SU-DHL-6 (cell line): ENCODE measurements around the gene UEVLD.
A peak's percentile ranks its signal among the peaks of the same experiment; 100 is the strongest.

Experiments used
- H2AFZ ChIP-seq: fragments of 200-600 bp; sonication (generic); 2 replicates; pipeline ENCODE4 v1.6.1; 2014; ENCODE audit warnings: low read depth, mild to moderate bottlenecking, moderate library complexity, mixed read lengths, antibody characterized with exemption, low read length; ENCODE audit not compliant: severe bottlenecking
- H3F3A ChIP-seq: fragments of 200-600 bp; shearing (Covaris generic); 2 replicates; pipeline ENCODE4 v1.6.0; 2016; ENCODE audit warnings: antibody characterized with exemption, mild to moderate bottlenecking; ENCODE audit not compliant: insufficient read depth
- H3K27ac ChIP-seq: fragments of 200-600 bp; sonication (generic); 2 replicates; pipeline ENCODE4 v1.5.1; 2016; ENCODE audit warnings: low read depth, mild to moderate bottlenecking, low read length, moderate library complexity, mixed read lengths
- H3K27me3 ChIP-seq: fragments of 200-600 bp; sonication (generic), shearing (Covaris generic); 2 replicates; pipeline ENCODE4 v1.6.0; 2014; ENCODE audit warnings: mild to moderate bottlenecking, low read length
- H3K36me3 ChIP-seq: fragments of 200-600 bp; sonication (generic); 2 replicates; pipeline ENCODE4 v1.6.1; 2014; ENCODE audit warnings: mild to moderate bottlenecking, low read length, mixed read lengths
- H3K4me2 ChIP-seq: fragments of 300-600, 200-600 bp; shearing (Covaris generic), sonication (generic); 2 replicates; pipeline ENCODE4 v1.6.0; 2014; ENCODE audit warnings: low read length, low read depth, mild to moderate bottlenecking; ENCODE audit not compliant: poor library complexity, severe bottlenecking
- H3K4me3 ChIP-seq: fragments of 200-600 bp; sonication (generic); 2 replicates; pipeline ENCODE4 v1.5.1; 2014; ENCODE audit warnings: antibody characterized with exemption, low read length, mild to moderate bottlenecking, mixed read lengths; ENCODE audit not compliant: insufficient read depth, poor library complexity, severe bottlenecking
- H3K79me2 ChIP-seq: fragments of 200-600 bp; sonication (generic); 2 replicates; pipeline ENCODE4 v1.6.1; 2014; ENCODE audit warnings: mild to moderate bottlenecking, low read length, moderate library complexity; ENCODE audit not compliant: insufficient read depth
- H3K9ac ChIP-seq: fragments of 200-600 bp; sonication (generic); 2 replicates; pipeline ENCODE4 v1.7.0; 2014; ENCODE audit warnings: mild to moderate bottlenecking, low read length
- H3K9me2 ChIP-seq: fragments of 200-600 bp; sonication (generic); replicated peaks from 2 replicates; pipeline ENCODE4 v1.6.1; 2014; ENCODE audit warnings: low read length; ENCODE audit not compliant: insufficient read depth
- H3K9me3 ChIP-seq: fragments of 200-600 bp; sonication (generic); 2 replicates; pipeline ENCODE4 v1.6.1; 2014; ENCODE audit warnings: low read length, mixed read lengths; ENCODE audit not compliant: insufficient read depth
- H4K20me1 ChIP-seq: fragments of 200-600 bp; sonication (generic); 2 replicates; pipeline ENCODE4 v1.6.1; 2014; ENCODE audit warnings: low read depth, mild to moderate bottlenecking, antibody characterized with exemption, low read length, moderate library complexity, mixed read lengths
- CTCF ChIP-seq: fragments of 200-600 bp; sonication (generic); IDR thresholded peaks from one replicate; pipeline ENCODE4 v1.5.1; 2017; ENCODE audit warnings: antibody characterized with exemption, mild to moderate bottlenecking, low read length, moderate library complexity; ENCODE audit not compliant: insufficient read depth, poor library complexity, severe bottlenecking
- EZH2phosphoT487 ChIP-seq: fragments of 200-600 bp; sonication (generic), shearing (Covaris generic); conservative IDR thresholded peaks from 2 replicates; pipeline ENCODE4 v1.6.1; 2018; ENCODE audit warnings: mild to moderate bottlenecking, antibody characterized with exemption, low read length, moderate library complexity, mixed read lengths

Gene UEVLD

GRCh38 chr11:18526521-18527296, 61.8 kb downstream of the UEVLD start, which contains the start of gene TSG101:
Gene TSG101 (minus strand): TSS chr11:18526942. CDS start chr11:18526816, 126 bp downstream.
- H3K9ac ChIP-seq = peak within 1 kb of the TSS; percentile 73
- H3K9me2 ChIP-seq = no peaks in the 10 kb centered on the region
- H3F3A ChIP-seq = peaks cover 20% of the 10 kb centered on the region; the same call in 1 of the 2 replicates
- no peaks in the 10 kb centered on the region for H3K36me3 ChIP-seq
- H3K4me2 ChIP-seq = peak within 1 kb of the TSS; percentile 97
- H3K9me3 ChIP-seq = no peaks in the 10 kb centered on the region
- H3K79me2 ChIP-seq = peaks cover 59% of the 10 kb centered on the region
- peak within 1 kb of the TSS; percentile 42 for H2AFZ ChIP-seq
- no peaks in the 10 kb centered on the region for H3K27me3 ChIP-seq
- no peaks in the 10 kb centered on the region for H4K20me1 ChIP-seq
- TF ChIP-seq CTCF = no peak
- no peak for TF ChIP-seq EZH2phosphoT487
- peak within 1 kb of the TSS; percentile 85 for H3K4me3 ChIP-seq
- peak within 1 kb of the TSS; percentile 55 for H3K27ac ChIP-seq

DNA sequence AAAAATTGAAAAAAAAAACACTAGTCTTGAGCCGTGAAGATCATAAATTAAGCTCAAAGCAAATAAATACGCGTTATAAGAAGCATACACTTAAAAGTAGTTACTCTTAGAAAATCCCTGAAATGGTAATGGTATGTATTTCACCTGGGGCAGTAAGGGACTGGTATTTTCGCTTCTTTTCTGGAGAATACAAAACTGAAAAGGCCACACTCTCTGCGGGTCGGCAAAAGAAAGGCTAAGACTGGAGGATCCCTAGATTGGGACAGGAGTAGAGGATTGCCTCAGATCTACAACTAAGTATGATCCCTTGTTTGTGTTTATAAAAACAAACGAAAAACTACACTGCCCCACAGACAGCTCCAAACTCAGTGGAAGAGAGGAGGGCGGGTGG, 62.4 kb downstream of the UEVLD start:
- Histone ChIP-seq H3K9me3 (no peaks in the 10 kb centered on the region), H3K36me3 (no peaks in the 10 kb centered on the region), H3K9ac (peak overlapping the region; percentile 73), H3K79me2 (peaks cover 65% of the 10 kb centered on the region), H3K27me3 (no peaks in the 10 kb centered on the region), H3K27ac (peak overlapping the region; percentile 55), H4K20me1 (no peaks in the 10 kb centered on the region), H3K4me2 (peak overlapping the region; percentile 97), H3F3A (peaks cover 17% of the 10 kb centered on the region; the same call in 1 of the 2 replicates), H3K9me2 (no peaks in the 10 kb centered on the region), H2AFZ (peak overlapping the region; percentile 42), H3K4me3 (peak overlapping the region; percentile 85)
- no peak for TF ChIP-seq EZH2phosphoT487
- no peak for TF ChIP-seq CTCF

DNA sequence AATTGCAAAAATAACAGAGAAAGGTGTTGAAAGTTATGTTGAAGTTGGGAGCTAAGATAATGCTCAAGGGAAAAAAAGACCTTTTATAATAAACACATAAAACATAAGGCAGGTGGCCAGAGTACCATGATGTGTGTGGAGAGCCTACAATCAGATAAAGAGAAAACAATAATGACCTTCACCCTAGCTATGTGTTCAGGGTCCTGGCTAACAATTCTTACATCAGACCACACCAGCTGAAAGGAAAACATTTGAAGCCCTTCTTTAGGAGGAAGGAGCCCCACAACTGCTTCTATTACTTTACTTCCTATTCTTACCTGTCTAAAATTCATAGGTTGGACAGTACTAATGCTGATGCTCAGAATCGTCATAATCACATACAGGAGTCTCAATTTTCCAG, 64.3 kb downstream of the UEVLD start:
- Histone ChIP-seq H3F3A (peaks cover 21% of the 10 kb centered on the region; the same call in 1 of the 2 replicates), H3K4me3 (no peak overlapping the region), H3K9ac (no peak overlapping the region), H3K9me2 (no peaks in the 10 kb centered on the region), H3K27me3 (no peaks in the 10 kb centered on the region), H3K9me3 (no peaks in the 10 kb centered on the region), H2AFZ (no peak overlapping the region), H3K4me2 (no peak overlapping the region), H4K20me1 (0 out of 2 replicates have a peak, but pooled peaks cover 8% of the 10 kb centered on the region), H3K79me2 (peaks cover 83% of the 10 kb centered on the region), H3K36me3 (peaks cover 3% of the 10 kb centered on the region; the same call in 1 of the 2 replicates), H3K27ac (no peak overlapping the region)
- no peak for TF ChIP-seq EZH2phosphoT487
- no peak for TF ChIP-seq CTCF
